Gastrocnemius medialis (tissue), 4 donors: ENCODE results near the gene ZP4. TPM values are rescaled to one million over a fixed set of nuclear protein-coding genes. Genes with fewer than 3 reads are reported as not detected.

Experiments
- ATAC-seq, 2 donors: fragments of 150-250 bp; one replicate each; pipeline ENCODE4 v1.9.1; 2016
- DNase-seq, 2 donors: peaks; one replicate each; pipeline ENCODE4 v3.0.0-alpha.2; 2019
- H3K27ac ChIP-seq, 4 donors: fragments of 200-600 bp; sonication (generic); 1 replicate in 1 of 4; 2 replicates in 3 of 4; pipeline ENCODE4 v1.5.1; 2016 to 2018; ENCODE audit warnings: mild to moderate bottlenecking in 2 of 4, moderate library complexity in 1 of 4
- H3K27me3 ChIP-seq, 3 donors: fragments of 200-600 bp; sonication (generic) in 2 of 3; 1 replicate in 1 of 3; 2 replicates in 2 of 3; pipeline versions ENCODE4 v1.5.1 to v1.6.0; 2016 to 2019; ENCODE audit warnings: mild to moderate bottlenecking in 1 of 3, moderate library complexity in 1 of 3
- H3K36me3 ChIP-seq, 2 donors: fragments of 200-600 bp; sonication (generic) in 1 of 2; one replicate each; pipeline ENCODE4 v1.5.1; 2017 to 2018
- H3K4me1 ChIP-seq, 2 donors: fragments of 200-600 bp; sonication (generic) in 1 of 2; one replicate each; pipeline ENCODE4 v1.5.1; 2016 to 2017; ENCODE audit warnings: mild to moderate bottlenecking in 2 of 2
- H3K4me3 ChIP-seq, 4 donors: fragments of 200-600 bp; sonication (generic) in 3 of 4; 1 replicate in 1 of 4; 2 replicates in 3 of 4; pipeline ENCODE4 v1.5.1; 2016 to 2019; ENCODE audit warnings: mild to moderate bottlenecking in 2 of 4
- H3K9me3 ChIP-seq, 3 donors: fragments of 200-600 bp; sonication (generic) in 2 of 3; 1 replicate in 1 of 3; 2 replicates in 2 of 3; pipeline ENCODE4 v1.5.1; 2016 to 2019
- CTCF ChIP-seq, 5 experiments: fragments of 450-650 bp in 3 of 5; fragments of 200-600 bp in 2 of 5; sonication (generic) in 2 of 5; IDR thresholded peaks in 4 of 5; conservative IDR thresholded peaks in 1 of 5; 1 replicate in 4 of 5; 2 replicates in 1 of 5; pipeline ENCODE4 v1.5.1; 2016 to 2019; ENCODE audit warnings: antibody characterized with exemption in 5 of 5, mild to moderate bottlenecking in 3 of 5, moderate library complexity in 3 of 5
- POLR2A ChIP-seq, 2 donors: fragments of 450-650 bp; IDR thresholded peaks; one replicate each; pipeline ENCODE4 v1.6.1; 2017; ENCODE audit warnings: antibody characterized with exemption in 2 of 2, mild to moderate bottlenecking in 2 of 2, moderate library complexity in 2 of 2
- in situ Hi-C, 4 donors: fragments of 200-750 bp; cut with MboI; loops; one replicate each; pipeline versions ENCODE4 v1.15.0 to v1.8.0; 2017; ENCODE audit warnings: low sequenced_read_pairs in 4 of 4
- intact Hi-C: fragments of 100-400 bp; cut with DNase I; formaldehyde crosslinking; loops from one replicate; pipeline ENCODE4 v1.15.1; 2023; ENCODE audit warnings: low total_unique reads
- total RNA-seq, 4 donors: library from RNA; depleted of rRNA; stranded (reverse); fragments of >200 nt; gene quantifications; one replicate each; pipeline versions ENCODE4 v1.1.0 to v1.2.3, GENCODE V29; 2016

Gene ZP4
- total RNA-seq, 4 donors from 2014 or later = not detected

GRCh38 chr1:237864338-237865244 lies 26.1 kb downstream of the ZP4 start:
- DNase-seq = peak; percentile 5 to 13
- Histone ChIP-seq H3K9me3 (no peaks in the 10 kb centered on the region), H3K27ac (no peak overlapping the region), H3K4me1 (no peaks in the 10 kb centered on the region), H3K4me3 (no peak overlapping the region), H3K36me3 (no peaks in the 10 kb centered on the region), H3K27me3 (no peaks in the 10 kb centered on the region)
- in situ Hi-C loops = no loop called here
- ATAC-seq = no peak
- TF ChIP-seq POLR2A (IDR thresholded peaks at IDR 0.05) (no peak), CTCF (IDR thresholded peaks at IDR 0.05 in 4 of 5, conservative IDR thresholded peaks at IDR 0.05 in 1 of 5) (peak in 3 of 5 experiments; percentile 46 to 62 (median 54))
- intact Hi-C loops = no loop called here

DNA sequence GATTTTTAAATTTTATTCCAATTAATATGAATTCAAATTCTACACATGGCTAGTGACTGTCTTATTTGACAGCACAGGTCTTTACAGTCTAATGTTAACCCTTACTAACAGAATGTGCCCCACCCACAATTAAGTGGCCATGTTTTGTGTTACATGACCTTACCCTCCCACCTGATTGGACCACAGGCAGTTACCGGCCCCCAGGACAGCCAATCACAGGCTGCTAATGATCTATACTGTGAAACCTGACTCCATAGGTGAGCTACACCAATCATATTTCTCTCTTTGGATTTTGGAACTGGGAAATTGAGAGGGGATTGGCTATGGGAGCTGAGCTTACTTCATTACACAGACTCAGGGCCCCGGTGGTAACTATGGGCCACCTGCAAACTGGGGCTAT lies 27.5 kb downstream of the ZP4 start:
- H3K27ac ChIP-seq = no peak overlapping the region
- in situ Hi-C loops (no loop called here), intact Hi-C loops (no loop called here)
- no peaks in the 10 kb centered on the region for H3K4me1 ChIP-seq
- no peak for DNase-seq
- no peaks in the 10 kb centered on the region for H3K36me3 ChIP-seq
- H3K9me3 ChIP-seq = no peaks in the 10 kb centered on the region
- no peaks in the 10 kb centered on the region for H3K27me3 ChIP-seq
- TF ChIP-seq CTCF (IDR thresholded peaks at IDR 0.05 in 4 of 5, conservative IDR thresholded peaks at IDR 0.05 in 1 of 5) = no peak
- no peak for TF ChIP-seq POLR2A (IDR thresholded peaks at IDR 0.05)
- no peak overlapping the region for H3K4me3 ChIP-seq
- no peak for ATAC-seq

- ATAC-seq (no peak), DNase-seq (no peak)
- intact Hi-C loops = no loop called here
- H3K4me1 ChIP-seq = no peaks in the 10 kb centered on the region
- no peak overlapping the region for H3K4me3 ChIP-seq
- no peak overlapping the region for H3K27ac ChIP-seq
- TF ChIP-seq POLR2A (IDR thresholded peaks at IDR 0.05) (no peak), CTCF (IDR thresholded peaks at IDR 0.05 in 4 of 5, conservative IDR thresholded peaks at IDR 0.05 in 1 of 5) (no peak)
- in situ Hi-C loops = no loop called here
- no peaks in the 10 kb centered on the region for H3K36me3 ChIP-seq
- no peaks in the 10 kb centered on the region for H3K27me3 ChIP-seq
- no peaks in the 10 kb centered on the region for H3K9me3 ChIP-seq
These were observed 28.8 kb downstream of the ZP4 start for GRCh38 chr1:237861944-237862343.

DNA sequence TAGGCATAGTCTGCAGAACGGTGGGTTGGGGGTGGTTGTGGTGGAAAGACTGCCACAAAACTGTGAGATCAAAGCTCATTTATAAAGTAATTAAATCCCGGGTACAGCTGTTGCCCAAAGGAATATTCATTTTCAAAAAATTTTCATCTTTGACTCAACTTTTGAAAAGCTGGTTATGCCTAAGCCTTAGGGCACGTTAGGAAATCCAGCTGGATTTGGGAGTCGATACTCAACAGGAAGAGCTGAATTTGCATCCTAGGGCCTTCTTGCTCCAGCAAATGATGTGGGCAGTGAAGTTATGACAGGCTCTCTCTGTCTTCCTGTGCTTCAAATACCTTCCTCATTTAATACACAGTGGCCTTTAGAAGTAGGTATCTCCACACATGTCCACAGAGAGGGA lies 31.7 kb downstream of the ZP4 start:
- H3K36me3 ChIP-seq = no peaks in the 10 kb centered on the region
- H3K9me3 ChIP-seq = no peaks in the 10 kb centered on the region
- ATAC-seq = no peak
- no peak for DNase-seq
- TF ChIP-seq POLR2A (IDR thresholded peaks at IDR 0.05) (no peak), CTCF (IDR thresholded peaks at IDR 0.05 in 4 of 5, conservative IDR thresholded peaks at IDR 0.05 in 1 of 5) (no peak)
- no peak overlapping the region for H3K27ac ChIP-seq
- H3K4me1 ChIP-seq = no peaks in the 10 kb centered on the region
- in situ Hi-C loops = no loop called here
- no peak overlapping the region for H3K4me3 ChIP-seq
- intact Hi-C loops = no loop called here
- no peaks in the 10 kb centered on the region for H3K27me3 ChIP-seq
